Peyer's patch (tissue), 4 donors: ENCODE results near the gene DAPP1. TPM values are rescaled to one million over a fixed set of nuclear protein-coding genes. Genes with fewer than 3 reads are reported as not detected.
"Not testable (repeated sequence)": the region's sequence is repeated elsewhere in the genome, so short reads cannot be mapped to it uniquely, and the experiment has no call there.

ENCODE experiments used
- DNase-seq, 3 donors: peaks; one replicate each; pipeline ENCODE4 v3.0.0-alpha.2; 2017 to 2019
- H3K27ac ChIP-seq, 4 donors: fragments of 200-600 bp; sonication (generic); one replicate each; pipeline ENCODE4 v1.5.1; 2016 to 2019
- H3K27me3 ChIP-seq, 2 donors: fragments of 200-600 bp; sonication (generic); one replicate each; pipeline ENCODE4 v1.5.1; 2019
- H3K36me3 ChIP-seq, 3 donors: fragments of 200-600 bp; sonication (generic); one replicate each; pipeline ENCODE4 v1.5.1; 2016 to 2019
- H3K4me1 ChIP-seq, 4 donors: fragments of 200-600 bp; sonication (generic); one replicate each; pipeline ENCODE4 v1.5.1; 2016 to 2019
- H3K4me3 ChIP-seq, 4 donors: fragments of 200-600 bp; sonication (generic); 1 replicate in 3 of 4; 2 replicates in 1 of 4; pipeline ENCODE4 v1.5.1; 2016 to 2019; ENCODE audit warnings: mild to moderate bottlenecking in 1 of 4
- H3K9me3 ChIP-seq, 4 donors: fragments of 200-600 bp; sonication (generic); one replicate each; pipeline ENCODE4 v1.5.1; 2016 to 2019; ENCODE audit warnings: mild to moderate bottlenecking in 1 of 4
- POLR2A ChIP-seq, 2 donors: fragments of 450-650 bp; IDR thresholded peaks; one replicate each; pipeline ENCODE4 v1.5.1; 2017; ENCODE audit warnings: antibody characterized with exemption in 2 of 2, mild to moderate bottlenecking in 2 of 2, moderate library complexity in 2 of 2
- total RNA-seq, 4 donors: library from RNA; depleted of rRNA; stranded (reverse); fragments of >200 nt; gene quantifications; one replicate each; pipeline ENCODE4 v1.1.0, GENCODE V29; 2016
- TF ChIP-seq, protein P1 (sequence below), 6 experiments: fragments of 450-650 bp in 4 of 6; fragments of 200-600 bp in 2 of 6; sonication (generic) in 1 of 6; IDR thresholded peaks; one replicate each; pipeline ENCODE4 v1.5.1; 2017 to 2019; ENCODE audit warnings: antibody characterized with exemption in 6 of 6, mild to moderate bottlenecking in 3 of 6, moderate library complexity in 1 of 6

Gene DAPP1
- total RNA-seq, 4 donors from 2014 or later = 1.1 to 47.0 (median 5.0) TPM; not detected in 1

DNA sequence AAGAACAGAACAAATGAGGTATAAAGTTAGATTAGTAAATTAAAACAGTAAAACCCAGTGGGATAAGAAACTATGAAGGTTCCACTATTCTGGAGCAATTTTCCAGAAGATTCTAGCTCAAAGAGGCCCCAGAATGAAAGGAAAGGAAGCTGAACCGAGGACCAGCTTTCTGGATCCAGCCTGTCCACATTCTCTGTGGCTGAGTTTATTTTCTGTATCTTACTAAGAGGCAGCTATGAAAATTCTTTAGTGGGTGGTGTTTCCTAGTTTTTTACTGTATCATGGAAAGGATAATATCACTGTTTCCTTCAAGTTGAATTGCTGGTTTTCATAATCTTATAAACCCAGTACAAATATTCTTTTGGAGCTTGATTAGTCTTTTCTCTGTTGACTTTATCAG is 11.8 kb downstream of the DAPP1 start:
- TF ChIP-seq, protein P1, sequence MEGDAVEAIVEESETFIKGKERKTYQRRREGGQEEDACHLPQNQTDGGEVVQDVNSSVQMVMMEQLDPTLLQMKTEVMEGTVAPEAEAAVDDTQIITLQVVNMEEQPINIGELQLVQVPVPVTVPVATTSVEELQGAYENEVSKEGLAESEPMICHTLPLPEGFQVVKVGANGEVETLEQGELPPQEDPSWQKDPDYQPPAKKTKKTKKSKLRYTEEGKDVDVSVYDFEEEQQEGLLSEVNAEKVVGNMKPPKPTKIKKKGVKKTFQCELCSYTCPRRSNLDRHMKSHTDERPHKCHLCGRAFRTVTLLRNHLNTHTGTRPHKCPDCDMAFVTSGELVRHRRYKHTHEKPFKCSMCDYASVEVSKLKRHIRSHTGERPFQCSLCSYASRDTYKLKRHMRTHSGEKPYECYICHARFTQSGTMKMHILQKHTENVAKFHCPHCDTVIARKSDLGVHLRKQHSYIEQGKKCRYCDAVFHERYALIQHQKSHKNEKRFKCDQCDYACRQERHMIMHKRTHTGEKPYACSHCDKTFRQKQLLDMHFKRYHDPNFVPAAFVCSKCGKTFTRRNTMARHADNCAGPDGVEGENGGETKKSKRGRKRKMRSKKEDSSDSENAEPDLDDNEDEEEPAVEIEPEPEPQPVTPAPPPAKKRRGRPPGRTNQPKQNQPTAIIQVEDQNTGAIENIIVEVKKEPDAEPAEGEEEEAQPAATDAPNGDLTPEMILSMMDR (IDR thresholded peaks at IDR 0.05) = no peak
- no peak for TF ChIP-seq POLR2A (IDR thresholded peaks at IDR 0.05)
- no peak overlapping the region for H3K27ac ChIP-seq
- DNase-seq = no peak
- no peak overlapping the region for H3K4me3 ChIP-seq
- no peaks in the 10 kb centered on the region for H3K36me3 ChIP-seq
- no peaks in the 10 kb centered on the region for H3K4me1 ChIP-seq
- H3K9me3 ChIP-seq = no peaks in the 10 kb centered on the region
- no peaks in the 10 kb centered on the region for H3K27me3 ChIP-seq

DNA sequence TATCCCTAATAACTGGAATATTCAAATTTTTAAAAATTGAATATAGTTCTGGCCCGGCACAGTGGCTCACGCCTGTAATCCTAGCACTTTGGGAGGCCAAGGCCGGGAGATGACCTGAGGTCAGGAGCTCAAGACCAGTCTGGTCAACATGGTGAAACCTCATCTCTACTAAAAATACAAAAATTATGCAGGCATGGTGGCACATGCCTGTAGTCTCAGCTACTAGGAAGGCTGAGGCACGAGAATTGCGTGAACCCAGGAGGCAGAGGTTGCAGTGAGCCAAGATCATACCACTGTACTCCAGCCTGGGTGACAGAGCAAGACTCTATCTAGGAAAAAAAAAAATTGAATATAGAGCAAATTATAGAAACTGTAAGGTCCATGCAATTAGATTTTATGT is 13.4 kb downstream of the DAPP1 start:
- not testable (repeated sequence) for H3K4me1 ChIP-seq, H3K27ac ChIP-seq, DNase-seq, H3K36me3 ChIP-seq, H3K9me3 ChIP-seq, H3K4me3 ChIP-seq, H3K27me3 ChIP-seq

DNA sequence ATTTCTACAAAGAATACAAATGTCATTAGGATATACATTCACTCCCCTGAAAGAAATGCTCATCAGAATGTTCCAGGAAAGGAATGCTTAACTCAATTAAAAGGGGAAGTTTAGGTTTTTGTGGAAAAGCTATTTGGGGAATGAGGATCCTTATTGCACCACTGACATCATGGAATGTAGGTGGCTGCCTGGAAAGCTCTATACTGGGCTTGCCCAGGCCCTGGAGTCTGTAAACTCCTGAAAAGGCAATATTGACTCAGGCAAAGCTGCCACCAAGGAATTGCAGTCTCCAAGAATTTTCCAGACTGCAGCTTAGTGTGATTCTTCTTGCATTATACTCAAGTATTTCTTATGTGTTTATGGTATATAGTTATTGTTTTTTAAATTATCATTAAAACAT is 15.7 kb downstream of the DAPP1 start:
- H3K4me3 ChIP-seq = no peak overlapping the region
- H3K4me1 ChIP-seq = no peaks in the 10 kb centered on the region
- H3K9me3 ChIP-seq = no peaks in the 10 kb centered on the region
- no peaks in the 10 kb centered on the region for H3K27me3 ChIP-seq
- no peak for DNase-seq
- no peaks in the 10 kb centered on the region for H3K36me3 ChIP-seq
- TF ChIP-seq POLR2A (IDR thresholded peaks at IDR 0.05) = no peak
- TF ChIP-seq, protein P1 (IDR thresholded peaks at IDR 0.05) = no peak
- H3K27ac ChIP-seq = no peak overlapping the region

DNA sequence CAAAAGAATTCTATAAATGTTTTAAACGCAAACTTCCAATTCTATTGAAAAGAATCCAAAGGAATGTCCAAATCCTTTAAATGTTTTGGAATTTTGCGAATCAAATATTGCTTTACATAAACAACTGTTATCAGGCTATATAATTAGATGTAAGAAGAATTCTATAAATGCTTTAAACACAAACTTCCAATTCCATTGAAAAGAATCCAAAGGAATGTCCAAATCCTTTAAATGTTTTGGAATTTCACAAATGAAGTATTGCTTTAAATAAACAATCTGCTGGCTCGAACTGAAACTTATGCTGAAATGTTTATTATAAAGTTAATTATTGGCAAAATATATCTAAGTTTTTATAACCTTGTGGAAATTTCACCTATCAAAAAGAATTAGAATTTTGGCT is 16.1 kb downstream of the DAPP1 start:
- no peaks in the 10 kb centered on the region for H3K27me3 ChIP-seq
- no peaks in the 10 kb centered on the region for H3K9me3 ChIP-seq
- TF ChIP-seq POLR2A (IDR thresholded peaks at IDR 0.05) = no peak
- TF ChIP-seq, protein P1 (IDR thresholded peaks at IDR 0.05) = no peak
- no peak overlapping the region for H3K27ac ChIP-seq
- no peak overlapping the region for H3K4me3 ChIP-seq
- no peaks in the 10 kb centered on the region for H3K4me1 ChIP-seq
- H3K36me3 ChIP-seq = no peaks in the 10 kb centered on the region
- no peak for DNase-seq

DNA sequence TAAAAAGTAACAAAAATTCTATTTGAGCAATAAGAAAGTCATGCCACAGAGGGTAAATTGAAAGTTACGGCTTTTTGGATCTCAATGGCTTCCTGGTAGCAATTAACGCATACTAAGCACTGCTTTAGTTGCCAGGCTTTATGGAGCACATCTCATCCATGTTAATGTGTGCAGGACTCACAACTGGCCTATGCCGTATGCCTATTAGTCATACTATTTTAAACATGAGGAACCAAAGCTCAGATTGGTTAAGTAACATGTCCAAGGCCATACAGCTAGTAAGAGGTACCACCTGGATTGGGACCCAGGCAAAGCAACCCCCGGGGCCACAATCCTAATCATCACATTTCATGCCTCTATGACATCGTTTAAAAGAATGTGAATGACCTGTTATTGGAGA is 17.1 kb downstream of the DAPP1 start:
- DNase-seq = no peak
- TF ChIP-seq, protein P1 (IDR thresholded peaks at IDR 0.05) = no peak
- no peak for TF ChIP-seq POLR2A (IDR thresholded peaks at IDR 0.05)
- Histone ChIP-seq H3K4me1 (no peaks in the 10 kb centered on the region), H3K4me3 (no peak overlapping the region), H3K36me3 (no peaks in the 10 kb centered on the region), H3K9me3 (no peaks in the 10 kb centered on the region), H3K27me3 (no peaks in the 10 kb centered on the region), H3K27ac (no peak overlapping the region)

DNA sequence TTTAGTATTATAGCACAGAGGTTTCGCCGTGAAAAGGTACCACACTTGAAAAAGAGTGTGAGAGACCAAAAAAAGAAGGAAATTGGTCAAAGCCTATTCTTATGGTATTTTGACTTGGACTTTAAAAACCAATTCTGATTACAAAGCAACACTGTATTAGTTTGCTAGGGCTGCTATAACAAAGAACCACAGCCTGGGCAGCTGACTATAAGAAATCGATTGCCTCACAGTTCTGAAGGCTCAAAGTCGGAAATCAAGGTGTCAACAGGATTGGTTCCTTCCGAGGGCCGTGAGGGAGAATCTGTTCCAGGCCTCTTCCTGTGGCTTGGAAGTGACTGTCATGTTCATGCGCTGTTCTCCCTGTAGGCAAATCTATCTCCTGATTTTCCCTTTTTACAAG is 17.9 kb downstream of the DAPP1 start:
- TF ChIP-seq, protein P1 (IDR thresholded peaks at IDR 0.05) = no peak
- TF ChIP-seq POLR2A (IDR thresholded peaks at IDR 0.05) = no peak
- no peaks in the 10 kb centered on the region for H3K4me1 ChIP-seq
- DNase-seq = no peak
- H3K36me3 ChIP-seq = no peaks in the 10 kb centered on the region
- H3K27ac ChIP-seq = no peak overlapping the region
- no peaks in the 10 kb centered on the region for H3K27me3 ChIP-seq
- H3K9me3 ChIP-seq = no peaks in the 10 kb centered on the region
- no peak overlapping the region for H3K4me3 ChIP-seq
